Activated T-helper 9 cell treated with anti-CD3 and anti-CD28 coated beads, Interleukin-2, amount 50 U/mL, for 16 hours (primary cell): ENCODE results near the gene ACRBP.

Source experiments
- DNase-seq: peaks from one replicate; pipeline ENCODE4 v3.0.0-alpha.2; 2020; ENCODE audit warnings: low read depth

ACRBP gene

GRCh38 chr12:6647083-6647604 lies at the start of gene ACRBP:
TSS of gene ACRBP (minus strand) at chr12:6647432. CDS start at chr12:6647366, 66 bp downstream.
- DNase-seq, result no peak

GRCh38 chr12:6695313-6696045 lies 48.2 kb upstream of the ACRBP start:
- no peak for DNase-seq

- DNase-seq, result no peak
Observed at GRCh38 chr12:6694701-6695100, 47.5 kb upstream of the ACRBP start.

GRCh38 chr12:6693832-6694355 lies 46.7 kb upstream of the ACRBP start:
- DNase-seq, result no peak

- no peak for DNase-seq
Observed at GRCh38 chr12:6692888-6693287, 45.7 kb upstream of the ACRBP start.

- no peak for DNase-seq
Observed at GRCh38 chr12:6691473-6691872, 44.2 kb upstream of the ACRBP start.

- DNase-seq, result peak; percentile 91
Observed at GRCh38 chr12:6688999-6689882, 42.0 kb upstream of the ACRBP start, which contains the start of gene ZNF384. TSS of gene ZNF384 (minus strand) at chr12:6689375. CDS start at chr12:6679520, 9,855 bp downstream.

- DNase-seq, result no peak
Observed at GRCh38 chr12:6688543-6688998, 41.3 kb upstream of the ACRBP start.

- DNase-seq, result no peak
Observed at GRCh38 chr12:6685814-6686213, 38.6 kb upstream of the ACRBP start.

GRCh38 chr12:6684609-6685008 lies 37.4 kb upstream of the ACRBP start:
- no peak for DNase-seq

GRCh38 chr12:6676962-6677361 lies 29.7 kb upstream of the ACRBP start:
- no peak for DNase-seq

GRCh38 chr12:6672143-6672542 lies 24.9 kb upstream of the ACRBP start:
- no peak for DNase-seq

GRCh38 chr12:6667559-6668210 lies 20.5 kb upstream of the ACRBP start:
- DNase-seq, result no peak

- no peak for DNase-seq
Observed at GRCh38 chr12:6666211-6666610, 19.0 kb upstream of the ACRBP start.

GRCh38 chr12:6664902-6665301 lies 17.7 kb upstream of the ACRBP start:
- no peak for DNase-seq

- peak; percentile 93 for DNase-seq
Observed at GRCh38 chr12:6662906-6663742, 15.9 kb upstream of the ACRBP start, which contains the start of gene ING4. TSS of gene ING4 (minus strand) at chr12:6663119. CDS start at chr12:6663101, 18 bp downstream.

- DNase-seq, result no peak
Observed at GRCh38 chr12:6662602-6662905, 15.3 kb upstream of the ACRBP start.

- DNase-seq, result no peak
Observed at GRCh38 chr12:6653987-6654386, 6.8 kb upstream of the ACRBP start.

GRCh38 chr12:6653342-6653741 lies 6.1 kb upstream of the ACRBP start:
- DNase-seq, result no peak

GRCh38 chr12:6652391-6652790 lies 5.2 kb upstream of the ACRBP start:
- no peak for DNase-seq

GRCh38 chr12:6650832-6651231 lies 3.6 kb upstream of the ACRBP start:
- DNase-seq, result no peak
